Ovary (tissue), 9 donors: ENCODE data around the gene EYA2. TPM values are rescaled to one million over a fixed set of nuclear protein-coding genes. Genes with fewer than 3 reads are reported as not detected.

Source experiments
- DNase-seq, 5 donors: peaks; one replicate each; pipeline ENCODE4 v3.0.0-alpha.2; 2019 to 2020
- H3K27ac ChIP-seq, 2 donors: fragments of 200-600 bp; one replicate each; pipeline versions ENCODE4 v1.5.1 to v1.8.0; 2019 to 2022
- H3K27me3 ChIP-seq: fragments of 200-600 bp; one replicate; pipeline ENCODE4 v1.8.0; 2022
- H3K36me3 ChIP-seq: fragments of 200-600 bp; sonication (generic); one replicate; pipeline ENCODE4 v1.5.1; 2019
- H3K4me1 ChIP-seq: one replicate; pipeline ENCODE4 v1.8.1; 2013; ENCODE audit warnings: mild to moderate bottlenecking, moderate library complexity; ENCODE audit not compliant: insufficient read depth
- H3K4me3 ChIP-seq: fragments of 200-600 bp; sonication (generic); one replicate; pipeline ENCODE4 v1.5.1; 2017
- H3K9me3 ChIP-seq, 2 donors: fragments of 200-600 bp in 1 of 2; sonication (generic) in 1 of 2; one replicate each; pipeline versions ENCODE4 v1.5.1 to v1.8.1; 2013 to 2019; ENCODE audit warnings: mild to moderate bottlenecking in 1 of 2, moderate library complexity in 1 of 2
- EP300 ChIP-seq: sonication (generic); formaldehyde crosslinking; IDR thresholded peaks from one replicate; pipeline ENCODE4 v1.6.1; 2017; ENCODE audit warnings: antibody characterized with exemption
- POLR2A ChIP-seq: fragments of 450-650 bp; IDR thresholded peaks from one replicate; pipeline ENCODE4 v1.6.1; 2017; ENCODE audit warnings: antibody characterized with exemption, mild to moderate bottlenecking, moderate library complexity
- WGBS, 3 donors: extraction: QIAGEN DNeasy Blood & Tissue Kit in 1 of 3; methylation state at CpG; one replicate each; pipeline versions ENCODE4 v1.1.5 to v1.1.7; 2013 to 2017; 5-methylcytosine and 5-hydroxymethylcytosine counted together
- intact Hi-C, 4 donors: fragments of 100-400 bp; cut with DNase I; formaldehyde crosslinking; loops; one replicate each; pipeline versions ENCODE4 v1.11.0 to v1.15.1; 2022 to 2023
- polyA plus RNA-seq, 2 donors: library from polyadenylated mRNA; stranded (reverse); fragments of 200-250 nt in 1 of 2; fragments of 350-450 nt in 1 of 2; fragmentation: Illumina TruSeq in 1 of 2; extraction: RNeasy Lipid Tissue Mini Kit (QIAGEN cat#74804) in 1 of 2; gene quantifications; one replicate each; pipeline ENCODE4 v1.2.3, GENCODE V29; 2013 to 2014
- total RNA-seq, 7 donors: library from RNA; depleted of rRNA in 2 of 7; stranded (reverse); fragments of >200 nt in 2 of 7; fragmentation: NEBNext Ultra II Directional in 3 of 7; extraction: Animal tissue kit (Norgen Biotek cat#: 25700) in 3 of 7; gene quantifications; one replicate each; pipeline versions ENCODE4 v1.1.0 to v1.2.4, GENCODE V29; 2016 to 2023
- TF ChIP-seq, protein P1 (sequence below), 3 donors: fragments of 450-650 bp in 2 of 3; fragments of 200-600 bp in 1 of 3; IDR thresholded peaks; one replicate each; pipeline versions ENCODE4 v1.5.1 to v1.8.0; 2016 to 2022; ENCODE audit warnings: antibody characterized with exemption in 3 of 3, mild to moderate bottlenecking in 1 of 3
- donor health status: DM: no; HTN: no; CAD: no; lungs with moderate emphysema.
- donor health status: DM: no; HTN: no; CAD: no.
- donor health status: Bipolar disorder and iron deficiency.
- donor health status: DM: yes; HTN: yes; CAD: no.
- donor health status: DM: no; HTN: no; CAD: no.
- donor health status: DM: yes; HTN: yes; CAD: no.

The EYA2 gene
- total and polyA plus RNA-seq, 9 donors = 0.18 to 7.6 (median 1.7) TPM

DNA sequence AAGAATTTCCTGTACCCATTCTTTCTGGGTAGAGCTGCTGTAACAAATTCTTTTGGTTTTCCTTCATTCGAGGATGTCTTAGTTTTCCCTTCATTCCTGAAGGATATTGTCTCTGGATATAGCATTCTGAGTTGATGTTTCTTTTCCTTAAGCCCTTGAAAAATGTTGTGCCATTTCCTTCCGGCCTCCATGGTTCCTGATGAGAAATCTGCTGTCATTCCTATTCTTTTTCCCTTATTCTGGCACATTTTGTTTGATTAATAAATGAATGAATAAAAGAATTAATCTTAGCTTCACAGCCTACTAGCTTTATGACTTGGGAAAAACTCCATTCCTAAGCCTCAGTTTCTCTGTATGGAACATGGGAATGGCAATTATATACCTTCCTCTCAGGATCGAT lies 173.1 kb downstream of the EYA2 start:
- Histone ChIP-seq H3K4me1 (no peaks in the 10 kb centered on the region), H3K4me3 (no peak overlapping the region), H3K36me3 (no peaks in the 10 kb centered on the region), H3K27ac (no peak overlapping the region), H3K9me3 (no peaks in the 10 kb centered on the region), H3K27me3 (no peaks in the 10 kb centered on the region)
- no peak for TF ChIP-seq POLR2A
- TF ChIP-seq EP300 = no peak
- TF ChIP-seq, protein P1, sequence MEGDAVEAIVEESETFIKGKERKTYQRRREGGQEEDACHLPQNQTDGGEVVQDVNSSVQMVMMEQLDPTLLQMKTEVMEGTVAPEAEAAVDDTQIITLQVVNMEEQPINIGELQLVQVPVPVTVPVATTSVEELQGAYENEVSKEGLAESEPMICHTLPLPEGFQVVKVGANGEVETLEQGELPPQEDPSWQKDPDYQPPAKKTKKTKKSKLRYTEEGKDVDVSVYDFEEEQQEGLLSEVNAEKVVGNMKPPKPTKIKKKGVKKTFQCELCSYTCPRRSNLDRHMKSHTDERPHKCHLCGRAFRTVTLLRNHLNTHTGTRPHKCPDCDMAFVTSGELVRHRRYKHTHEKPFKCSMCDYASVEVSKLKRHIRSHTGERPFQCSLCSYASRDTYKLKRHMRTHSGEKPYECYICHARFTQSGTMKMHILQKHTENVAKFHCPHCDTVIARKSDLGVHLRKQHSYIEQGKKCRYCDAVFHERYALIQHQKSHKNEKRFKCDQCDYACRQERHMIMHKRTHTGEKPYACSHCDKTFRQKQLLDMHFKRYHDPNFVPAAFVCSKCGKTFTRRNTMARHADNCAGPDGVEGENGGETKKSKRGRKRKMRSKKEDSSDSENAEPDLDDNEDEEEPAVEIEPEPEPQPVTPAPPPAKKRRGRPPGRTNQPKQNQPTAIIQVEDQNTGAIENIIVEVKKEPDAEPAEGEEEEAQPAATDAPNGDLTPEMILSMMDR (IDR thresholded peaks at IDR 0.05) = no peak
- no peak for DNase-seq
- 90 to 95% (median 93%) methylated on average over 3 of the region's 3 CpGs for WGBS, 3 donors
- intact Hi-C loops = no loop called here

DNA sequence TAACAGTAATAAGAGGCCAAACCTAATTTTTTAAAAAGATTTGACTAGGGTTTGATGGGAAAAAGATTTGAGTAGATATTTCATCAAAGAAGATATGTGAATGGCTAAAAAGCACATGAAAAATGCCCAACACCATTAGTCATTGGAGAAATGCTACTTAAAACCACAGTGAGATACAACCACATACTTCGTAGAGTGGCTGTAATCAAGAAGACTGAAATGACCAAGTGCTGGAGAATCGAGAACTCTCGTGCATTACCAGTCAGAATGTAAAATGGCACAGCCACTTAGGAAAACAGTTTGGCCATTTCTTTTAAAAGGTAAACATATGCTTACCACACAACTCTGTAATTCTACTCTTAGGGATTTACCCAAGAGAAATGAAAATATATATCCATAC lies 175.5 kb downstream of the EYA2 start:
- Histone ChIP-seq H3K9me3 (peaks cover 0 to 2% of the 10 kb centered on the region in 2 donors), H3K27me3 (no peaks in the 10 kb centered on the region), H3K4me3 (no peak overlapping the region), H3K4me1 (no peaks in the 10 kb centered on the region), H3K27ac (no peak overlapping the region), H3K36me3 (no peaks in the 10 kb centered on the region)
- DNase-seq = no peak
- TF ChIP-seq EP300 (no peak), POLR2A (no peak)
- TF ChIP-seq, protein P1 (IDR thresholded peaks at IDR 0.05) = no peak
- intact Hi-C loops = no loop called here
- WGBS, 3 donors = 82 to 92% (median 86%) methylated on average over 3 of the region's 3 CpGs

DNA sequence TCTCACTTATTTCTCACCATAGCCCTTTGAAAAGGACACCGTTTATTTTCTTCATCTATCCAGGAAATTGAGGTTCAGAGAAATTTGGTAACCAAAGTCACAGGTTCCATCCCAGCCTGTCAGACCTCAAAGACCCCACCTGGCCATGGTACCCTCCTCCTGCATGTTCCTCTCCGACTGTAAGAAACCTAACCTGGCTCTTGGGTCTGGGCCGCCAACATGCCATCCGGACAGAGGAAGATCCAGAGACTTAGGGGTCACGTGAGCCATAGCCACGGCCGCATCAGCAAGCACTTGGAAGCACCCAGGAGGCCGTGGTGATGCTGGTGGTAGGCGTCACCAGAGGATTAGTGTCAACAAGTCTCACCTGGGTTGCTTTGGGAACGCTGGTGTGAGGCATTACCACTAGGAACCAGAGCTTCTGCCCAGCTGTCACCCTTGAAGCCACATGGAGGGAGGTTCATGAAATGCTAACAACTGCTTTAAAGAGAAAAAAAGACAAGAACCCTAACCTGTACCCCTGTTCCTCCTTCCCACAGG lies 177.1 kb downstream of the EYA2 start:
- no peak for DNase-seq
- Histone ChIP-seq H3K4me1 (no peaks in the 10 kb centered on the region), H3K36me3 (no peaks in the 10 kb centered on the region), H3K27me3 (no peaks in the 10 kb centered on the region), H3K27ac (no peak overlapping the region), H3K4me3 (no peak overlapping the region), H3K9me3 (peaks cover 0 to 2% of the 10 kb centered on the region in 2 donors)
- WGBS, 3 donors = 87 to 94% (median 88%) methylated on average over 10 of the region's 10 CpGs
- intact Hi-C loops = no loop called here
- TF ChIP-seq POLR2A (no peak), EP300 (no peak)
- TF ChIP-seq, protein P1 (IDR thresholded peaks at IDR 0.05) = no peak

DNA sequence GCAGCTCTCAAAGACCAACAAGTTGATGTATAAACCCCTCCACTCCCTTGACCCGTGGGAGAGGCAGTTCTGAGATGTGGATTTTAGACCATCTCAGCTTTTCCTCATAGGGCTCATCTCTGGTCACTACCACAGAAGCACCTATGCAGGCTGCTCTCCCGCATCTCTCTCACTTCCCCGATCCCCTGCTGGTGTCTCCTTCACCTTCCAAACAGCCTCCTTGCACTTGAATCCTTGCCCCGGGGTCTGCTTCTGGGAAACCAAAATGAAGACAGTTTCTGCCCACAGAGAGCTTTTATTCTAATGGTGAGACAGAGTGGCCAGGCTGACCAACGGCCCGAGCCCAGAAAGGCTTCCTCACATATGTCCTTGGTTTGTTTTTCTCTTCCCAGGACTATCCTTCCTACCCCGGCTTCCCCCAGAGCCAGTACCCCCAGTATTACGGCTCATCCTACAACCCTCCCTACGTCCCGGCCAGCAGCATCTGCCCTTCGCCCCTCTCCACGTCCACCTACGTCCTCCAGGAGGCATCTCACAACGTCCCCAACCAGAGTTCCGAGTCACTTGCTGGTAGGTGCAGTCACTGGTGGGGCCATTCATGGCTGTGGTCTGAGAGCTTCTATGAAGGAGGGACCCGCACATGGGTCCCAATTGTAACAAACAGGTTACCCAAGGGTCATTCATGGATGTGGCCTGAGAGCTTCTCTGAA lies 179.3 kb downstream of the EYA2 start:
- DNase-seq = no peak
- TF ChIP-seq POLR2A (no peak), EP300 (no peak)
- TF ChIP-seq, protein P1 (IDR thresholded peaks at IDR 0.05) = no peak
- intact Hi-C loops = no loop called here
- Histone ChIP-seq H3K27me3 (no peaks in the 10 kb centered on the region), H3K27ac (no peak overlapping the region), H3K36me3 (no peaks in the 10 kb centered on the region), H3K4me3 (no peak overlapping the region), H3K4me1 (no peaks in the 10 kb centered on the region), H3K9me3 (peaks cover 0 to 2% of the 10 kb centered on the region in 2 donors)
- 88 to 94% (median 90%) methylated on average over 16 of the region's 16 CpGs for WGBS, 3 donors
